IPS-NIHi7 (cell line): ENCODE results near the gene PI4KA.
"Not testable (repeated sequence)": the region's sequence is repeated elsewhere in the genome, so short reads cannot be mapped to it uniquely, and the experiment has no call there.

Experiments used
- DNase-seq: peaks from one replicate; pipeline ENCODE4 v3.0.0; 2012; ENCODE audit warnings: mixed read lengths; ENCODE audit errors: extremely low spot score

The PI4KA gene

DNA sequence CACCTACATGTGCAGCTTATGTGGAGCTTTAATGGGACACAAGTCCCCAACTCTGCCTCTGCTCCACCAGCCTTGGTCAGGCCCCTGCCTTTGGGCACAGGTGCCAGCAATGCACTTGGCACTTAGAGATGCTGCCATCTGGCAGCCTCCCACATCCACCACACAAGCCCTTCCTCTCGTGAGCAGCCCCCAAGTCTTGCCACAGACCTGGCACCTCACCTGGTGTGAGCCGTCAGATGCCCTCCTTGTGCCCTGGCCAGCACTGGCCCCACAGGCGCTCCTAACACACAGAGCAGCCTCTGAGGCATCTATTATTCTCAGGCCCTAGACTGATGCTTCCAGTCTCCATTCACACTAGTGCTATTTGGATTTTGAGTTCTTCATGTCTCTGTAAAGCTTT is 109.2 kb downstream of the PI4KA start:
- DNase-seq: no peak

GRCh38 chr22:20748731-20749428 is 109.7 kb downstream of the PI4KA start:
- no peak for DNase-seq

- no peak for DNase-seq
Measured at GRCh38 chr22:20748082-20748481, 110.5 kb downstream of the PI4KA start.

DNA sequence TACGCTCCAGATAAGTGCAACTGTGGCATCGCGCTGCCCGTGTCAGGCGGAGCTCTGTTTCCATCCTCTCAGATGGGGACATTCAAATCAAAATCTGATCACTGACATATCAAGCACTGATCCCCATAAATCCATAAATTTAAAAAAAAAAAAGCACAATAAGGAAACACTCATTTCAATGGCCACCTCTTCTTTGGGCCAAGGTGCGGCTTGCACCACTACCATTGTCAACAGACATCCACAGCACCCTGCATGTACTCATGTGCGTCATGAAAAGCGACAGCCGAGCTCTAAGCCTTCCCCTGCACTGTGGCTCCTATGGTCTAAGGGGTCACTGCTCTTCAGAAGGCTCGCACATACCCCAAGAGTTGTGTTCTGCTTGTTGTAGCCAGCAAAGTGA is 111.4 kb downstream of the PI4KA start:
- no peak for DNase-seq

GRCh38 chr22:20746431-20747189 is 112.0 kb downstream of the PI4KA start:
- no peak for DNase-seq

DNA sequence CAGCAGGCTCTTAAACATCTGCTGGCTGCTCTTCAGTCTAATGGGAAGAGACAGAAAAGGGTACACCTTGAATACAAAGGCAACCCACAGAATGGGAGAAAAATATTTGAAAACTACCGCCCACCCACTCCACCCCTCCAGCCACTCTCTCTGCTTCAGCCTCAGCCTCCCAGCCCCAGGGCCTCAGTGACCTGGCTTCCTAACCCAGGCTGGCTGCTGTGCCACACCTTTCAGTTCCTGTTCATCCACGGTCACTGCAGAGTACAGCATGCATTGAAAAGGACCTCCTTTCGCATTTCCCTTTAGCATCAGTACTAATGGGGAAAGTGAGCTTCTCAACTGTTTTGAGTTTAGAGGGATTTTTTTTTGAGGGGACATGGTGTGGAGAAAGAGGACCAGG is 113.5 kb downstream of the PI4KA start:
- DNase-seq: no peak

DNA sequence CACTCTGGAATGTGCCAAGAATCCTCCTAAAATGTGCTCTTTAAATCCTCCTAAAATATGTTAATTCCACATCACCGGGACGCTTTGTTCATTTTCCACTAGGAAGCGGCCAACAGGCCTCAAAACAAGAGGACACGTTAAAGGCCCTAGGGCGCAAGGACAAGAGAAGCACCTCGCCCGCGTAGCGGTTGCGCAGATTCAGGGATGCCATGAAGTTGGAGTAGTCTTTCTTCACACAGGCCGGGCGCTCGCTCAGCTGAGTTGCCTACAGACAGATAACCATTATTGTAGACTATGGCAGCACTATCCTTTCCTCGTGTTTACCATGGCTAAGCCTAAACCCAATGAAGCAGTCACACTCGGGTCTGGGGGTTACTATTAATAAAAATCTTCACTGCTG is 114.2 kb downstream of the PI4KA start:
- no peak for DNase-seq

DNA sequence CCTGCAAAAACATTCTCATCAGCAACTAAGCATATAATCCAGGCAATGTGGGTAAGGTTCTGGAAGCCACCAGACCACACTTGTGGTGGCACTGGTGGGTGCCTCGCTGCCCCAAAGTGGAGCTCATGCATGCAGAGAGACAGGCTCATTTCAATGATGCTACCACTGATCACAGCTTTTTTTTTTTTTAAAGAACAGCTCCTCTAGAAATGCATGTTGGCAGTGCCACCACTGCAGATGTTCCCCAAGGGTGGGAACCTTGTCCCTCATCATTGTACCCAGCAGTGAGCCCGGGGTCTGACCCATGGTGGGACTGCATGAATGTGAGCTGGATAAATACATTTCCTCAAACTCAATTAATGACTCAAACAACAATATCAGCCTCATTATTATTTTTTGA is 115.8 kb downstream of the PI4KA start:
- no peak for DNase-seq

- peak; percentile 73 for DNase-seq
Measured at GRCh38 chr22:20741634-20742581, 116.7 kb downstream of the PI4KA start.

- no peak for DNase-seq
Measured at GRCh38 chr22:20741008-20741633, 117.5 kb downstream of the PI4KA start.

GRCh38 chr22:20740222-20740951 is 118.2 kb downstream of the PI4KA start:
- no peak for DNase-seq

DNA sequence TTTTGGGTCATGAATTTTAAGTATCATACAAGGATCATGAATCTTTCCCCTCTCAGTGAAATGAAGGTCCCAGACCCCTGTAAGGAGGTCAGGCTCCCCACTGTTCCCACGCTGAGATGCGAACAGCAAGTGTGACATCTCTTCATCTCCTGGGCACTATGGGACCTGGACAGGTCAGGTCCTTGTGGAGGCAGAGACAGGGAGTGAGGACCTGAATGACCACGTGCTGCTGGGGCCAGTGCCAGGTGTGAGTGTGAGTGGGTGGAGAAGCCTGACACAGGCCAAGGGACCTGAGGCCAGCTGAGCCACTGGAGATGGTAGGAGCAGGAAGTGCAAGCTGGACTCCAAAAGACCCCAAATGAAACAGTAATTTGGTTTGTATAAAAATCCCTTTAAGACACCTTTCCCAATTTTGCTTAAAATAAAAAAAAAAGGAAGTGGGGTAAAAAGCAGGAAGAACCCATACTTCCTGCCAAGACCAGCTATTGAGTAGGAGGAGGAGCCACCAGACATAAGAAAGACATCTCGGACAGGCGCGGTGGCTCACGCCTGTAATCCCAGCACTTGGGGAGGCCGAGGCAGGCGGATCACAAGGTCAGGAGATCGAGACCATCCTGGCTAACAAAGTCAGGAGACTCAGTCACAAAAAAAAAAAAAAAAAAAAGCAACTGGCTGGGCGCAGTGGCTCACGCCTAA is 120.1 kb downstream of the PI4KA start:
- no peak for DNase-seq

- DNase-seq: not testable (repeated sequence)
Measured at GRCh38 chr22:20736891-20737290, 121.7 kb downstream of the PI4KA start.

DNA sequence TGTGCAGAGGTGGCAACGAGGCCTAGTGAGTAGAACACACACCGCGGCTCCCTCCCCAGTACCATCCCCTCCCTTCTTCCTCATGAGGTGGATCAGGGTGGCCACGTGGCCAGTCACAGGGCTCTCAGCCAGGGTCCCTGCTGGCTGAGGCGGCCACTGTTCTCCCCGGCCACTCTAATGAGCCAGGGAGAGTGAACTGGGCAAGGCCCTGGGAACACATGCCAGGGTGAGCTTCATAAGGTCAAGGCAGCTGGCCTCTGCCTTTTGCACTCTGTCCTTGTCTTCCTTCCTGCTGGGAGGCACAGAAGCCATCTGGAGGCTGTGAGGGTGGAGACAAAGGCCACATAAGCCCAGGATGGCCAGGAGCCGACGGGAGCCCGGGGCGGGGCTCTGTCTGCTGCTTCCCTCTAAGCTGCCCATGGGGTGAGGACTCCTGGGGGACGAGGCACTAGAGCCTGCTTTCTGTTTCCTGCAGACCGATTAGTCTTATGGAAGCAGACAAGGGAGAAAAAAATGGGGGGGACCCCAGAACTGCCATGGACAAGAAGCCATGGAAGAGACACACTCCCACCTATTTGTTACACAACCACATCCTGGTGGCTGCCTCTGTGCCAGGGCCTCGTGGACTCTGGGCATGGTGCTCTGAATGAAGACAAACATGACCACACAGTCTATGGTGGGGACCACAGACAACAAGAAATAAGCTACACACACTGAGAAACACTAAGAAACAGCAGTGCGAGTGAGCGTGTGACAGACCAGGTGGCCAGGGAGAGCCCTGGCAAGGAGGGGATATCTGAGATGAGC is 123.1 kb downstream of the PI4KA start:
- DNase-seq: not testable (repeated sequence)

- not testable (repeated sequence) for DNase-seq
Measured at GRCh38 chr22:20732431-20732830, 126.2 kb downstream of the PI4KA start.

GRCh38 chr22:20729194-20729593 is 129.4 kb downstream of the PI4KA start:
- DNase-seq: no peak

- DNase-seq: no peak
Measured at GRCh38 chr22:20728523-20729190, 130.0 kb downstream of the PI4KA start.

- DNase-seq: no peak
Measured at GRCh38 chr22:20727118-20728015, 131.2 kb downstream of the PI4KA start.
